ENCODE measurements around the gene ANKLE2. TPM values are rescaled to one million over a fixed set of nuclear protein-coding genes. Genes with fewer than 3 reads are reported as not detected.
A peak's percentile ranks its signal among the peaks of the same experiment; 100 is the strongest.

ANKLE2 gene
- total RNA-seq, 1 experiment from 2014 or later, result 80.3 TPM

DNA sequence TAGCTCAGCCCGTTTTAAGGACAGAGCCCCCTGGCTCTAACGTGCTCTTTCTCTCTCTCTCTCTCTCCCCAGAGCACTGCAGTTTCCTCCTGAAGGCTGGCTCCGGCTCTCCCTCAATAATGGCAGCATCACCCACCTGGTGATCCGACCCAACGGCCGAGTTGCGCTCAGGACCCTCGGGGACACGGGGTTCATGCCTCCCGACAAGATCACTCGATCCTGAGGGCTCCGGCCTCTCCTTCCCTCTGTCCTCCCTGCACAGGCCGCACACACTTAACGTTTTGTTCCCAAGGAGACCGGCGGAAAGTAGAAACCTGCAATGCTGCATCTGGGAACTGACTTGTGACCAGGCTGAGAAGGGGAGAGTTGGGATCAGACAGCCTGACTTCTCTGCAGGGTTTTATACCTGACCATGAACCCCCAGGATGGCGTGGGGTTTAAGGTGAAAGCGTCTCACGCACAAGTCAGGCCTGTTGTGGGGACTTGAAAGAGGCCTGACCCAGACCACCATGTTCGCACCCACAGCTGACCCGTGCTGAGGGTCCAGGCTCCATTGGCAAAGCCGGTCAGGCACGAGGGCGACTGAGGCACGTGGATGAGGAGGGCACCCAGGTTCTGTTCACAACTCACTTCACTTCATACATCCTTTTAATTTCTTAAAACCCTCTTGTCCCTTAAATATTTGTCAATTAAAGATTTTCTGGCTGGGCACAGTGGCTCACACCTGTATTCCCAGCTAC lies 40.9 kb downstream of the ANKLE2 start:
- H3K56ac ChIP-seq (ENCODE audit: insufficient read length, low read depth, low read length), result no peak overlapping the region
- H2BK20ac ChIP-seq (ENCODE audit: low read depth, low read length, poor library complexity, severe bottlenecking), result no peak overlapping the region
- H2BK5ac ChIP-seq (ENCODE audit: insufficient read length, low read length), result no peak overlapping the region
- no peak overlapping the region for H2BK120ac ChIP-seq (ENCODE audit: low read depth, low read length, poor library complexity, severe bottlenecking)
- H4K20me1 ChIP-seq (ENCODE audit: control insufficient read depth, insufficient read depth, insufficient read length), result no peaks in the 10 kb centered on the region
- no peaks in the 10 kb centered on the region for H3K9me3 Mint-ChIP-seq
- H4K5ac ChIP-seq (ENCODE audit: insufficient read length, low read depth, low read length), result no peak overlapping the region
- no peak overlapping the region for H2AFZ ChIP-seq (ENCODE audit: low read length)
- H3K9ac ChIP-seq (ENCODE audit: extremely low read depth, insufficient read length, low read length), result no peak overlapping the region
- H3K4ac ChIP-seq (ENCODE audit: low read depth, low read length), result no peak overlapping the region
- DNase-seq, result no peak
- no peaks in the 10 kb centered on the region for H3K4me1 ChIP-seq (ENCODE audit: insufficient read depth, low read length)
- H3K23ac ChIP-seq (ENCODE audit: insufficient read length, low read depth, low read length), result no peak overlapping the region
- H3K4me1 Mint-ChIP-seq, result no peaks in the 10 kb centered on the region
- no peaks in the 10 kb centered on the region; the same call in 1 of the 2 replicates for H3K27me3 Mint-ChIP-seq (ENCODE audit: low read depth)
- no peaks in the 10 kb centered on the region for H3K9me3 ChIP-seq (ENCODE audit: control insufficient read depth, low read depth, low read length)
- no peak overlapping the region for H2BK12ac ChIP-seq (ENCODE audit: insufficient read length, low read depth, low read length)
- H3K36me3 Mint-ChIP-seq (ENCODE audit: insufficient read depth in 1 of 3, low read depth in 3 of 3), result peaks cover 35 to 86% (median 69%) of the 10 kb centered on the region in 3 experiments; a peak in 6 of 7 replicates
- no peaks in the 10 kb centered on the region for H3K27me3 ChIP-seq (ENCODE audit: insufficient read depth, low read length)
- H3T11ph ChIP-seq (ENCODE audit: low read length), result no peak overlapping the region
- H3K27ac ChIP-seq (ENCODE audit: insufficient read length, low read depth, low read length), result no peak overlapping the region
- no peak overlapping the region for H3K18ac ChIP-seq (ENCODE audit: insufficient read length, low read depth, low read length)
- H3K79me1 ChIP-seq (ENCODE audit: insufficient read depth, low read depth, low read length, poor library complexity, severe bottlenecking), result no peaks in the 10 kb centered on the region
- H4K91ac ChIP-seq (ENCODE audit: insufficient read length, low read depth, low read length), result no peak overlapping the region
- no peak overlapping the region for H2BK15ac ChIP-seq (ENCODE audit: low read depth, low read length)
- no peak overlapping the region for H4K8ac ChIP-seq (replicated peaks; ENCODE audit: insufficient read length, low read depth, low read length)
- no peak for TF ChIP-seq CTCF (conservative IDR thresholded peaks at IDR 0.05)
- H3K14ac ChIP-seq (ENCODE audit: insufficient read depth, low read length), result no peak overlapping the region
- H3K4me3 Mint-ChIP-seq, result no peak overlapping the region
- H3K4me2 ChIP-seq (ENCODE audit: insufficient read depth, insufficient read length, low read length), result no peak overlapping the region
- no peak overlapping the region for H2AK5ac ChIP-seq (ENCODE audit: insufficient read length, low read length)
- no CpG with 5 or more reads among the region's 25 CpGs for WGBS (ENCODE audit: extremely low coverage, insufficient read length, low lambda C conversion rate)
- no peaks in the 10 kb centered on the region for H3K79me2 ChIP-seq (ENCODE audit: insufficient read depth, low read length)
- H3K23me2 ChIP-seq (ENCODE audit: insufficient read length, low read depth, low read length, poor library complexity, severe bottlenecking), result no peaks in the 10 kb centered on the region
- peak overlapping the region in 1 of 3 experiments; percentile 84; a peak in 2 of 7 replicates for H3K27ac Mint-ChIP-seq
